GM11168 (cell line): ENCODE data around the gene ATRN.
"Not testable (repeated sequence)": the region's sequence is repeated elsewhere in the genome, so short reads cannot be mapped to it uniquely, and the experiment has no call there.

Experiments
- in situ Hi-C: fragments of 300-500 bp; cut with MboI; formaldehyde crosslinking; loops from one replicate; pipeline ENCODE4 v1.12.0; 2022; ENCODE audit warnings: low sequenced_read_pairs; ENCODE audit not compliant: unreplicated experiment

Gene ATRN

GRCh38 chr20:3510110-3510509 is 39.3 kb downstream of the ATRN start:
- in situ Hi-C loops = no loop called here

GRCh38 chr20:3512239-3512638 is 41.4 kb downstream of the ATRN start:
- in situ Hi-C loops = not testable (repeated sequence)

GRCh38 chr20:3514012-3514642 is 43.3 kb downstream of the ATRN start:
- in situ Hi-C loops = no loop called here

GRCh38 chr20:3515379-3516170 is 44.8 kb downstream of the ATRN start:
- in situ Hi-C loops = no loop called here

- in situ Hi-C loops = no loop called here
These were observed 51.3 kb downstream of the ATRN start for GRCh38 chr20:3521852-3522740.

- in situ Hi-C loops = not testable (repeated sequence)
These were observed 53.9 kb downstream of the ATRN start for GRCh38 chr20:3524696-3525095.

- in situ Hi-C loops = no loop called here
These were observed 61.3 kb downstream of the ATRN start for GRCh38 chr20:3532089-3532615.

GRCh38 chr20:3537733-3538132 is 66.9 kb downstream of the ATRN start:
- in situ Hi-C loops = not testable (repeated sequence)

- in situ Hi-C loops = no loop called here
These were observed 68.7 kb downstream of the ATRN start for GRCh38 chr20:3539311-3540107.

GRCh38 chr20:3541887-3542721 is 71.3 kb downstream of the ATRN start:
- in situ Hi-C loops = no loop called here

- in situ Hi-C loops = no loop called here
These were observed 73.2 kb downstream of the ATRN start for GRCh38 chr20:3543901-3544507.

GRCh38 chr20:3545401-3545925 is 74.6 kb downstream of the ATRN start:
- in situ Hi-C loops = no loop called here

- in situ Hi-C loops = no loop called here
These were observed 77.1 kb downstream of the ATRN start for GRCh38 chr20:3547906-3548305.

- in situ Hi-C loops = no loop called here
These were observed 80.0 kb downstream of the ATRN start for GRCh38 chr20:3550837-3551236.

GRCh38 chr20:3551681-3552434 is 81.0 kb downstream of the ATRN start:
- in situ Hi-C loops = no loop called here

GRCh38 chr20:3553663-3554062 is 82.8 kb downstream of the ATRN start:
- in situ Hi-C loops = no loop called here

- in situ Hi-C loops = no loop called here
These were observed 86.5 kb downstream of the ATRN start for GRCh38 chr20:3557237-3557785.
